HL-60 (cell line): Measurements from ENCODE around the gene WIZ.

ENCODE experiments used
- GABPA ChIP-seq: IDR thresholded peaks from 2 replicates; pipeline ENCODE4 v1.6.1; 2012; ENCODE audit warnings: low read depth
- POLR2AphosphoS5 ChIP-seq: IDR thresholded peaks from 2 replicates; pipeline ENCODE4 v1.6.1; 2012; ENCODE audit warnings: low read depth
- SPI1 ChIP-seq: IDR thresholded peaks from 2 replicates; pipeline ENCODE4 v1.6.1; 2012; ENCODE audit warnings: low read depth, mild to moderate bottlenecking, borderline replicate concordance
- TF ChIP-seq, protein P1 (sequence below): IDR thresholded peaks from 2 replicates; pipeline ENCODE4 v1.6.1; 2012; ENCODE audit warnings: low read depth; ENCODE audit not compliant: insufficient replicate concordance
- TF ChIP-seq, protein P2 (sequence below): IDR thresholded peaks from one replicate; pipeline ENCODE4 v1.5.1; 2011; ENCODE audit warnings: low read length, control low read depth, inconsistent platforms; ENCODE audit not compliant: insufficient read depth

DNA sequence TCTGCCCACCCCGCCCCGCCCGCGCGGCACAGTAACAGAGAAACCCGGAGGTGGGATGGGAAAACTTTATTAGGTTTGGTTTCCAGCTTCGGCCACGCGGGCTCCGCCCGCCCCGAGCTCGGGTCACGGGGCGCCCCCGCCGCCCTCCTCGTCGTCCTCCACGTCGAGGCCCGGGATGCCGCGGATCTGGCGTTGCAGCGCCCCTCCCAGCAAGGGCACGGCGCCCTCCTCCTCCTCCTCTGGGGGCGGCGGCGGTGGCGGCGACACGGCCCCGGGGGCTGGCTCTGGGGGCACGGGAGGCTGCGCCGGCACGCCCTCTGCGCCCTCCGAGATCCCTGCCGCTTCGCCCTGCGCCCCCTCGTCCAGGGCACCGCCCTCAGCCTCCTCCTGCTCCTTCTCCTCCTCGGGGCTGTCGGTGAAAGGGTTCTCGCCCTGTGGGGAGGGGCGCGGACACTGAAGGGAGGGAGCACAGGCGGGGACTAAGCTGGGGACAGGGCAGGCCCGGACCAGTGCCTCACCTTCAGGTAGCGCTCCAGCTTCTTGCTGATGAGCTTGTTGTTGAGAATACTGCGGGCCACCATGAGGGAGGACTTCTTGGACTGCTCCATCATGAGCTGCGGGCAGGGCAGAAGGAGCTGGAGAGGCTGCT lies 69.6 kb downstream of the WIZ start:
- TF ChIP-seq, protein P1, sequence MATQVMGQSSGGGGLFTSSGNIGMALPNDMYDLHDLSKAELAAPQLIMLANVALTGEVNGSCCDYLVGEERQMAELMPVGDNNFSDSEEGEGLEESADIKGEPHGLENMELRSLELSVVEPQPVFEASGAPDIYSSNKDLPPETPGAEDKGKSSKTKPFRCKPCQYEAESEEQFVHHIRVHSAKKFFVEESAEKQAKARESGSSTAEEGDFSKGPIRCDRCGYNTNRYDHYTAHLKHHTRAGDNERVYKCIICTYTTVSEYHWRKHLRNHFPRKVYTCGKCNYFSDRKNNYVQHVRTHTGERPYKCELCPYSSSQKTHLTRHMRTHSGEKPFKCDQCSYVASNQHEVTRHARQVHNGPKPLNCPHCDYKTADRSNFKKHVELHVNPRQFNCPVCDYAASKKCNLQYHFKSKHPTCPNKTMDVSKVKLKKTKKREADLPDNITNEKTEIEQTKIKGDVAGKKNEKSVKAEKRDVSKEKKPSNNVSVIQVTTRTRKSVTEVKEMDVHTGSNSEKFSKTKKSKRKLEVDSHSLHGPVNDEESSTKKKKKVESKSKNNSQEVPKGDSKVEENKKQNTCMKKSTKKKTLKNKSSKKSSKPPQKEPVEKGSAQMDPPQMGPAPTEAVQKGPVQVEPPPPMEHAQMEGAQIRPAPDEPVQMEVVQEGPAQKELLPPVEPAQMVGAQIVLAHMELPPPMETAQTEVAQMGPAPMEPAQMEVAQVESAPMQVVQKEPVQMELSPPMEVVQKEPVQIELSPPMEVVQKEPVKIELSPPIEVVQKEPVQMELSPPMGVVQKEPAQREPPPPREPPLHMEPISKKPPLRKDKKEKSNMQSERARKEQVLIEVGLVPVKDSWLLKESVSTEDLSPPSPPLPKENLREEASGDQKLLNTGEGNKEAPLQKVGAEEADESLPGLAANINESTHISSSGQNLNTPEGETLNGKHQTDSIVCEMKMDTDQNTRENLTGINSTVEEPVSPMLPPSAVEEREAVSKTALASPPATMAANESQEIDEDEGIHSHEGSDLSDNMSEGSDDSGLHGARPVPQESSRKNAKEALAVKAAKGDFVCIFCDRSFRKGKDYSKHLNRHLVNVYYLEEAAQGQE, result no peak
- TF ChIP-seq, protein P2, sequence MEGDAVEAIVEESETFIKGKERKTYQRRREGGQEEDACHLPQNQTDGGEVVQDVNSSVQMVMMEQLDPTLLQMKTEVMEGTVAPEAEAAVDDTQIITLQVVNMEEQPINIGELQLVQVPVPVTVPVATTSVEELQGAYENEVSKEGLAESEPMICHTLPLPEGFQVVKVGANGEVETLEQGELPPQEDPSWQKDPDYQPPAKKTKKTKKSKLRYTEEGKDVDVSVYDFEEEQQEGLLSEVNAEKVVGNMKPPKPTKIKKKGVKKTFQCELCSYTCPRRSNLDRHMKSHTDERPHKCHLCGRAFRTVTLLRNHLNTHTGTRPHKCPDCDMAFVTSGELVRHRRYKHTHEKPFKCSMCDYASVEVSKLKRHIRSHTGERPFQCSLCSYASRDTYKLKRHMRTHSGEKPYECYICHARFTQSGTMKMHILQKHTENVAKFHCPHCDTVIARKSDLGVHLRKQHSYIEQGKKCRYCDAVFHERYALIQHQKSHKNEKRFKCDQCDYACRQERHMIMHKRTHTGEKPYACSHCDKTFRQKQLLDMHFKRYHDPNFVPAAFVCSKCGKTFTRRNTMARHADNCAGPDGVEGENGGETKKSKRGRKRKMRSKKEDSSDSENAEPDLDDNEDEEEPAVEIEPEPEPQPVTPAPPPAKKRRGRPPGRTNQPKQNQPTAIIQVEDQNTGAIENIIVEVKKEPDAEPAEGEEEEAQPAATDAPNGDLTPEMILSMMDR, result no peak
- TF ChIP-seq POLR2AphosphoS5 (no peak), GABPA (no peak), SPI1 (no peak)
